Progenitor cell of endocrine pancreas (in vitro differentiated cells): Measurements from ENCODE around the gene NEK11. TPM values are rescaled to one million over a fixed set of nuclear protein-coding genes. Genes with fewer than 3 reads are reported as not detected.

Experiments used
- DNase-seq: peaks from one replicate; pipeline ENCODE4 v3.0.0; 2021; ENCODE audit warnings: low spot score; ENCODE audit not compliant: unreplicated experiment
- H3K27ac Mint-ChIP-seq: 2 replicates; pipeline ENCODE4 v1.8.0; 2021; ENCODE audit warnings: mild to moderate bottlenecking, moderate library complexity, mixed read lengths
- H3K27me3 Mint-ChIP-seq: 2 replicates; pipeline ENCODE4 v1.8.0; 2021; ENCODE audit warnings: mixed read lengths
- H3K36me3 Mint-ChIP-seq: 2 replicates; pipeline ENCODE4 v1.8.0; 2022; ENCODE audit warnings: mixed read lengths; ENCODE audit not compliant: insufficient read depth
- H3K4me1 Mint-ChIP-seq: 2 replicates; pipeline ENCODE4 v1.8.0; 2021; ENCODE audit warnings: low read depth, mixed read lengths
- H3K4me3 Mint-ChIP-seq: 2 replicates; pipeline ENCODE4 v1.8.0; 2021; ENCODE audit warnings: low read depth, mild to moderate bottlenecking, moderate library complexity, mixed read lengths
- H3K9me3 Mint-ChIP-seq: 2 replicates; pipeline ENCODE4 v1.8.0; 2021; ENCODE audit warnings: low read depth, mixed read lengths
- total RNA-seq: library from RNA; stranded (reverse); gene quantifications from 2 replicates; pipeline ENCODE4 v1.2.1, GENCODE V29; 2021
- TF ChIP-seq, protein P1 (sequence below): fragments of 200-600 bp; sonication (generic); IDR thresholded peaks from one replicate; pipeline ENCODE4 v1.5.0; 2021; ENCODE audit warnings: antibody characterized with exemption, mild to moderate bottlenecking; ENCODE audit not compliant: unreplicated experiment

NEK11 gene
- total RNA-seq, 1 donor from 2014 or later: 18.7 TPM

DNA sequence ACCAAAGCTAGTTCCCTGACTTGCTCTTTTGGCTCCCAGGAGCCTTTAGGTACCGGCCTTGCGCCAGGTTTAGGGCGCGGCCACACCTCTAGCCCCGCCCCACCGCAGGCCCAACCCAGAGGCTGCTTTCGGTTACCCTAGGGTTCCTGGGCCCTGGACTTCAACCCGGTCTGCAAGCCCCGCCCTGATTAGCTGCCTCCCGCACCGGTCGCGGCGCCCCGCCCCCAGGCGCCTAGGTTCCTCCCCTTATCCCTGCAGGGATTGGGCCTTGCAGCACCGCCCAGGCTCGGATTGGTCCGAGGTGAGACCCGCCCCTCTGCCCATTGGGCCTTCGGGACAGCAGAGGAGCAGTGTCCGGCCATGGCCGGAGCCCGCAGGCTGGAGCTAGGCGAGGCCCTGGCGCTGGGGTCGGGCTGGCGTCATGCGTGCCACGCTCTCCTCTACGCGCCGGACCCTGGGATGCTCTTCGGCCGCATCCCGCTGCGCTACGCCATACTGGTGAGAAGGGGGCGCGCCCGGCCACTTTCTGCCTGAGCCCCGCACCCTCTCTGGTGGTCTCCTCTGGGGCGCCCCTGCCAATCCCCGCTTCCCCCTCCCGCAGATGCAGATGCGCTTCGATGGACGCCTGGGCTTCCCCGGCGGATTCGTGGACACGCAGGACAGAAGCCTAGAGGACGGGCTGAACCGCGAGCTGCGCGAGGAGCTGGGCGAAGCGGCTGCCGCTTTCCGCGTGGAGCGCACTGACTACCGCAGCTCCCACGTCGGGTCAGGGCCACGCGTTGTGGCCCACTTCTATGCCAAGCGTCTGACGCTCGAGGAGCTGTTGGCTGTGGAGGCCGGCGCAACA, 355.0 kb downstream of the NEK11 start, which contains the start of gene NUDT16:
NUDT16 (plus strand) TSS at position 330 of the 847 bp plus-strand sequence; CDS start at position 361, 31 bp downstream.
- DNase-seq: peak; percentile 99
- Mint-ChIP-seq H3K27ac (peak within 1 kb of the TSS; percentile 98), H3K4me1 (peaks cover 13% of the 10 kb centered on the region), H3K27me3 (no peaks in the 10 kb centered on the region), H3K4me3 (peak within 1 kb of the TSS; percentile 95), H3K36me3 (peaks cover 21% of the 10 kb centered on the region), H3K9me3 (peaks cover 4% of the 10 kb centered on the region)
- TF ChIP-seq, protein P1, sequence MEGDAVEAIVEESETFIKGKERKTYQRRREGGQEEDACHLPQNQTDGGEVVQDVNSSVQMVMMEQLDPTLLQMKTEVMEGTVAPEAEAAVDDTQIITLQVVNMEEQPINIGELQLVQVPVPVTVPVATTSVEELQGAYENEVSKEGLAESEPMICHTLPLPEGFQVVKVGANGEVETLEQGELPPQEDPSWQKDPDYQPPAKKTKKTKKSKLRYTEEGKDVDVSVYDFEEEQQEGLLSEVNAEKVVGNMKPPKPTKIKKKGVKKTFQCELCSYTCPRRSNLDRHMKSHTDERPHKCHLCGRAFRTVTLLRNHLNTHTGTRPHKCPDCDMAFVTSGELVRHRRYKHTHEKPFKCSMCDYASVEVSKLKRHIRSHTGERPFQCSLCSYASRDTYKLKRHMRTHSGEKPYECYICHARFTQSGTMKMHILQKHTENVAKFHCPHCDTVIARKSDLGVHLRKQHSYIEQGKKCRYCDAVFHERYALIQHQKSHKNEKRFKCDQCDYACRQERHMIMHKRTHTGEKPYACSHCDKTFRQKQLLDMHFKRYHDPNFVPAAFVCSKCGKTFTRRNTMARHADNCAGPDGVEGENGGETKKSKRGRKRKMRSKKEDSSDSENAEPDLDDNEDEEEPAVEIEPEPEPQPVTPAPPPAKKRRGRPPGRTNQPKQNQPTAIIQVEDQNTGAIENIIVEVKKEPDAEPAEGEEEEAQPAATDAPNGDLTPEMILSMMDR: peak; percentile 29

DNA sequence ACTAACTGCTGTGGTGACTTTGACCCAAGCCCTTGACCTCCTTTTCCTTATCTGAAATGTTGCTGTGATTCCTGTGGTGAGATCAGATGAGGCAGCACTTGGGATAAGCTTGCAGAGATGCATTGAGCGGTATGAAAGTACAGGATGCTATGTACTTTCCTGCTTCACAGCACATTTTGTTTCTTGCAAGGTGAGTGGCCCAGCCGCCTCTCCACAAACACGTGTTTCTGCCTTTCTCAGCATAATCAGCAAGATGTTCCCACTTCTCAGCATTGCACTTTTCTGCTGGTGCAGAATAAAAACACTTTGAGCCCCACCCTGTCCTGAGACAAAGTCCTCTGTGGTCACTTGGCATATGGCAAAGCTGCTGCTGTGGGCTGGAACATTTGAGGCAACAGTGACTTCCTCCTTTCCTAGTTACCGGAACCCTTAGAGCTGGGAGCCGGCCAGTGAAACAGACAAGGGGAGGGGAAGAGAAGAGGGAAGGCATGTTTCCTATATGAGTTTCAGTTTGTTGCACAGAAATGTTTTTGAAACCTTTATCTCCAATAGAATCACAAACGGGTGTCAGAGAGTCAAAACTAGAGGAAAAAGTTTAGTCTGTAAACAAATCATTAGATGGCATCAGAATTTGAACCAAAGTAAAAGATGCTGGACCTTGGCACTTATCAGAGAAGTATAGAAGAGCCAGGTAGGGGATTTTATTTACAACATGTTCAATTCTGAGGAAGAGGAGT, 359.9 kb downstream of the NEK11 start:
- TF ChIP-seq, protein P1: no peak
- Mint-ChIP-seq H3K27me3 (no peaks in the 10 kb centered on the region), H3K27ac (no peak overlapping the region), H3K4me1 (peaks cover 5% of the 10 kb centered on the region), H3K36me3 (peaks cover 16% of the 10 kb centered on the region), H3K4me3 (no peak overlapping the region), H3K9me3 (no peaks in the 10 kb centered on the region)
- DNase-seq: no peak

DNA sequence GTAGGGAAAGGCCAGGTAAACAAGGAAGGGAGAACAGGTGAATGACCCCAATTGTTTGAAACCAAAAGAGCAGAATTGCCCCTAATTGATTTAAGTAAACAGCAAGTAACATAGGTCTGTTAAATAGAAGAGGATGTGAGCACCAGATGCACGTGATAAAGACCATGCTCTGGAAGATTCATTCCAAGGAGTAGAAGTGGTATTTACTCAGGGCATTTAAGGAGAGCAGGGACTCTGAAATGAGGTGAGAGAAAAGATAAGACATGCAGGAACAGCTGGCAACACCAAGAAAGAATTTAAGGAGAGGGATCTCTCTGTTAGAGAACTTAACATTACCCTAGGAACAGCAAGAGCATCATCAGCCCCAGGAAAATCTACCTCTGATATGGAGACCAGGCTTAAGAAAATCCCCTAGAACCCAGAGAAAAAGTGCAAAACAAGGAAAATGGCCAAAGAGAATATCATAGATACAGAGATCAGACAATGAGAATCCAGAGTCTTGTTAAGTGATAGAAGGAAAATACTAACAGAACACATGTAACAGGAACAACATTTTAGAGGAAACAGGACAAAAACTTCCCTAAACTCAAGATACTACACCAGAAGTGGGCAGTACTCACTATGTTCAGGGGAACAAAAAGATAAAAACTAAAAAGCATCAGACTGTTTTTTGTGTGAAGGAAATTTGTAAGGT, 361.3 kb downstream of the NEK11 start:
- H3K36me3 Mint-ChIP-seq: peaks cover 16% of the 10 kb centered on the region
- no peaks in the 10 kb centered on the region for H3K9me3 Mint-ChIP-seq
- no peaks in the 10 kb centered on the region for H3K4me1 Mint-ChIP-seq
- TF ChIP-seq, protein P1: no peak
- no peak overlapping the region for H3K4me3 Mint-ChIP-seq
- no peak for DNase-seq
- H3K27ac Mint-ChIP-seq: no peak overlapping the region
- no peaks in the 10 kb centered on the region for H3K27me3 Mint-ChIP-seq

DNA sequence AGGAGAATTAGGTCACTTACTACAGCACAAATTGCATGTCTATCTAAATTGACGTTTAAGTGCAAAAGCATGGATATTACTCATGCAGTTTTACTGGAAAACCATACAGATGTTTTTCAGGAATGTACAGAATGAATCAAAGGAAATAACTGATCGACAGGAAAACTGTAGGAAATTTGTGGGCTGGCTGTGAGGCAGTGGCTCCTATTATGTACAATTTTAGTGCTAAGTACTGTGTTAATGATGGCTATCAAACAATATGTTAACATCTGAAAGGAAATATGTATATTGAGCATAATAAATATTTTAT, 361.8 kb downstream of the NEK11 start:
- Mint-ChIP-seq H3K4me1 (no peaks in the 10 kb centered on the region), H3K27ac (no peak overlapping the region), H3K27me3 (no peaks in the 10 kb centered on the region), H3K4me3 (no peak overlapping the region), H3K9me3 (no peaks in the 10 kb centered on the region), H3K36me3 (peaks cover 15% of the 10 kb centered on the region)
- TF ChIP-seq, protein P1: no peak
- no peak for DNase-seq

DNA sequence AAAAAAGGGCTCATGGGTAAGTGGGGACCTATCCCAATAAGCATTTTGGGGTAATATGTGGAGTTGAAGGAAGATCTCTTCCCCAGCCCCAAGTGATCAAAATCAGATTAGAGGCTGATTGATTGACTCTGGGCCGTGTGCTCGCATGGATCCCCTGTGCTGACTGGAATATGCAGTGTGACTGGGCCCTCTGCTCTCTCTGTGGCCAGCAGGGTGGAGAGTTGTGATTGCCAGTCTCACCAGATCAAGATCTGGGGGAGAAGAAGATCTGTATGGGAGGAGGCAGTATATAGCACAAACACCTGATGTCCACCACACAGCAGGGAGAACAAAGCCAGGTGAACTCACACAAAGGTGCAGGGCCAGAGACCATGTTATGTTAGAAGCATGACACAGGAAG, 363.7 kb downstream of the NEK11 start:
- Mint-ChIP-seq H3K36me3 (peaks cover 2% of the 10 kb centered on the region), H3K27ac (no peak overlapping the region), H3K27me3 (peaks cover 2% of the 10 kb centered on the region), H3K4me1 (peaks cover 3% of the 10 kb centered on the region), H3K4me3 (no peak overlapping the region), H3K9me3 (no peaks in the 10 kb centered on the region)
- no peak for DNase-seq
- TF ChIP-seq, protein P1: no peak
